Measurements from ENCODE around the gene MAP7D1. TPM values are rescaled to one million over a fixed set of nuclear protein-coding genes. Genes with fewer than 3 reads are reported as not detected.
"Not testable (repeated sequence)": the region's sequence is repeated elsewhere in the genome, so short reads cannot be mapped to it uniquely, and the experiment has no call there.

MAP7D1 gene
- total RNA-seq, 2 donors from 2014 or later, result 353 to 356 TPM

- H3K36me3 ChIP-seq, result no peaks in the 10 kb centered on the region
- DNase-seq (ENCODE audit: low spot score), result no peak
- H3K9me3 ChIP-seq, result no peaks in the 10 kb centered on the region
- H3K4me1 ChIP-seq, result peaks cover 0 to under 1% of the 10 kb centered on the region in 2 donors
- H3K27ac ChIP-seq, result peak overlapping the region in 1 of 2 donors; percentile 25
- peak in 1 of 2 donors; percentile 62 for TF ChIP-seq CTCF (IDR thresholded peaks at IDR 0.05)
- H3K4me3 ChIP-seq, result no peak overlapping the region
- H3K27me3 ChIP-seq, result no peaks in the 10 kb centered on the region
These were observed 61.7 kb downstream of the MAP7D1 start for GRCh38 chr1:36217670-36218069.

- H3K27me3 ChIP-seq; DNase-seq (ENCODE audit: low spot score): not testable (repeated sequence)
These were observed 65.9 kb downstream of the MAP7D1 start for GRCh38 chr1:36221901-36222300.

GRCh38 chr1:36222481-36223380, 66.8 kb downstream of the MAP7D1 start:
- no peaks in the 10 kb centered on the region for H3K9me3 ChIP-seq
- DNase-seq (ENCODE audit: low spot score), result no peak
- H3K36me3 ChIP-seq, result no peaks in the 10 kb centered on the region
- H3K4me3 ChIP-seq, result peak overlapping the region; percentile 41 to 67
- H3K4me1 ChIP-seq, result peaks cover 0 to 36% of the 10 kb centered on the region in 2 donors
- peak overlapping the region; percentile 97 to 98 for H3K27ac ChIP-seq
- no peak for TF ChIP-seq CTCF (IDR thresholded peaks at IDR 0.05)
- no peaks in the 10 kb centered on the region for H3K27me3 ChIP-seq

More at GRCh38 chr1:36221901-36222300, 65.9 kb downstream of the MAP7D1 start:
- not testable (repeated sequence) for H3K36me3 ChIP-seq, H3K27ac ChIP-seq, H3K9me3 ChIP-seq, H3K4me3 ChIP-seq
- peaks cover 0 to 28% of the 10 kb centered on the region in 2 donors for H3K4me1 ChIP-seq

GRCh38 chr1:36223381-36223995, 67.5 kb downstream of the MAP7D1 start:
- Histone ChIP-seq H3K9me3 (no peaks in the 10 kb centered on the region), H3K4me1 (peaks cover 0 to 44% of the 10 kb centered on the region in 2 donors), H3K36me3 (no peaks in the 10 kb centered on the region), H3K27me3 (no peaks in the 10 kb centered on the region), H3K27ac (peak overlapping the region; percentile 97 to 98), H3K4me3 (peak overlapping the region; percentile 41 to 67)
- DNase-seq (ENCODE audit: low spot score), result no peak
- no peak for TF ChIP-seq CTCF (IDR thresholded peaks at IDR 0.05)

GRCh38 chr1:36223996-36224536, 68.1 kb downstream of the MAP7D1 start, which contains the start of gene THRAP3:
THRAP3 (plus strand) TSS chr1:36224443; CDS start chr1:36282564, 58,121 bp downstream.
- no peaks in the 10 kb centered on the region for H3K9me3 ChIP-seq
- no peaks in the 10 kb centered on the region for H3K36me3 ChIP-seq
- H3K27ac ChIP-seq, result peak within 1 kb of the TSS; percentile 98
- no peak for TF ChIP-seq CTCF (IDR thresholded peaks at IDR 0.05)
- peak; percentile 100 for DNase-seq (ENCODE audit: low spot score)
- H3K27me3 ChIP-seq, result no peaks in the 10 kb centered on the region
- H3K4me3 ChIP-seq, result peak within 1 kb of the TSS; percentile 67 to 81
- H3K4me1 ChIP-seq, result peaks cover 0 to 46% of the 10 kb centered on the region in 2 donors

Data from right atrium auricular region (tissue), 2 donors.